ENCODE results near the gene CDH15.

Gene CDH15

GRCh38 chr16:89170346-89171215 is 967 bp upstream of the CDH15 start:
- Histone ChIP-seq H3K9me2 (replicated peaks; ENCODE audit: insufficient read depth, low read length) (no peaks in the 10 kb centered on the region), H3K4me3 (ENCODE audit: low read length) (peak overlapping the region; percentile 33), H3K27ac (ENCODE audit: low read length) (no peak overlapping the region), H2AFZ (ENCODE audit: low read length) (0 out of 2 replicates have a peak overlapping the region, but pooled peaks have one; percentile 35), H3F3A (ENCODE audit: insufficient read depth, low read length) (no peaks in the 10 kb centered on the region), H3K79me2 (ENCODE audit: low read length) (no peaks in the 10 kb centered on the region), H4K20me1 (ENCODE audit: insufficient read depth, low read length) (no peaks in the 10 kb centered on the region), H3K9me3 (replicated peaks; ENCODE audit: insufficient read depth, low read length) (no peaks in the 10 kb centered on the region), H3K27me3 (replicated peaks; ENCODE audit: insufficient read depth, low read length) (0 out of 2 replicates have a peak, but pooled peaks cover 7% of the 10 kb centered on the region), H3K4me2 (ENCODE audit: low read depth, low read length) (peak overlapping the region; percentile 79), H3K9ac (ENCODE audit: low read length) (no peak overlapping the region), H3K36me3 (replicated peaks; ENCODE audit: insufficient read depth, low read length) (no peaks in the 10 kb centered on the region), H3K4me1 (ENCODE audit: low read length) (no peaks in the 10 kb centered on the region)
- TF ChIP-seq EZH2 (optimal IDR thresholded peaks at IDR 0.05; ENCODE audit: low read depth, low read length) (no peak), CTCF (IDR thresholded peaks at IDR 0.05; ENCODE audit: low read length) (no peak), EZH2phosphoT487 (IDR thresholded peaks at IDR 0.05; ENCODE audit: low read length) (no peak)
- DNase-seq, result peak; percentile 53

GRCh38 chr16:89172171-89172527 is 601 bp downstream of the CDH15 start:
- Histone ChIP-seq H3K9me3 (replicated peaks; ENCODE audit: insufficient read depth, low read length) (no peaks in the 10 kb centered on the region), H3K4me2 (ENCODE audit: low read depth, low read length) (no peak overlapping the region; the same call in 1 of the 2 replicates), H3K9me2 (replicated peaks; ENCODE audit: insufficient read depth, low read length) (no peaks in the 10 kb centered on the region), H3F3A (ENCODE audit: insufficient read depth, low read length) (no peaks in the 10 kb centered on the region), H4K20me1 (ENCODE audit: insufficient read depth, low read length) (no peaks in the 10 kb centered on the region), H3K36me3 (replicated peaks; ENCODE audit: insufficient read depth, low read length) (no peaks in the 10 kb centered on the region), H3K4me1 (ENCODE audit: low read length) (no peaks in the 10 kb centered on the region), H3K4me3 (ENCODE audit: low read length) (no peak overlapping the region; the same call in 1 of the 2 replicates), H2AFZ (ENCODE audit: low read length) (no peak overlapping the region), H3K27ac (ENCODE audit: low read length) (no peak overlapping the region), H3K27me3 (replicated peaks; ENCODE audit: insufficient read depth, low read length) (peaks cover 9% of the 10 kb centered on the region; the same call in 1 of the 2 replicates), H3K79me2 (ENCODE audit: low read length) (no peaks in the 10 kb centered on the region), H3K9ac (ENCODE audit: low read length) (no peak overlapping the region)
- no peak for TF ChIP-seq EZH2phosphoT487 (IDR thresholded peaks at IDR 0.05; ENCODE audit: low read length)
- no peak for DNase-seq

GRCh38 chr16:89172528-89173173 is 1.1 kb downstream of the CDH15 start:
- no peaks in the 10 kb centered on the region for H3K9me3 ChIP-seq (replicated peaks; ENCODE audit: insufficient read depth, low read length)
- H2AFZ ChIP-seq (ENCODE audit: low read length), result no peak overlapping the region
- DNase-seq, result no peak
- no peaks in the 10 kb centered on the region for H3K4me1 ChIP-seq (ENCODE audit: low read length)
- TF ChIP-seq CTCF (IDR thresholded peaks at IDR 0.05; ENCODE audit: low read length) (no peak), EZH2 (optimal IDR thresholded peaks at IDR 0.05; ENCODE audit: low read depth, low read length) (no peak), EZH2phosphoT487 (IDR thresholded peaks at IDR 0.05; ENCODE audit: low read length) (no peak)
- H3K9ac ChIP-seq (ENCODE audit: low read length), result no peak overlapping the region
- H4K20me1 ChIP-seq (ENCODE audit: insufficient read depth, low read length), result no peaks in the 10 kb centered on the region
- H3K79me2 ChIP-seq (ENCODE audit: low read length), result no peaks in the 10 kb centered on the region
- H3K4me2 ChIP-seq (ENCODE audit: low read depth, low read length), result no peak overlapping the region
- no peaks in the 10 kb centered on the region for H3F3A ChIP-seq (ENCODE audit: insufficient read depth, low read length)
- no peaks in the 10 kb centered on the region for H3K9me2 ChIP-seq (replicated peaks; ENCODE audit: insufficient read depth, low read length)
- H3K27ac ChIP-seq (ENCODE audit: low read length), result no peak overlapping the region
- peaks cover 10% of the 10 kb centered on the region; the same call in 1 of the 2 replicates for H3K27me3 ChIP-seq (replicated peaks; ENCODE audit: insufficient read depth, low read length)
- no peak overlapping the region for H3K4me3 ChIP-seq (ENCODE audit: low read length)
- H3K36me3 ChIP-seq (replicated peaks; ENCODE audit: insufficient read depth, low read length), result no peaks in the 10 kb centered on the region
